Endothelial cell (in vitro differentiated cells): ENCODE data around the gene MYMK. TPM values are rescaled to one million over a fixed set of nuclear protein-coding genes. Genes with fewer than 3 reads are reported as not detected.

Experiments
- DNase-seq: peaks from one replicate; pipeline ENCODE4 v3.0.0; 2021; ENCODE audit warnings: low spot score
- H3K27ac Mint-ChIP-seq: one replicate; pipeline ENCODE4 v1.8.0; 2021; ENCODE audit warnings: mixed read lengths, inconsistent platforms; ENCODE audit not compliant: unreplicated experiment
- H3K27me3 Mint-ChIP-seq: one replicate; pipeline ENCODE4 v1.8.0; 2021; ENCODE audit warnings: mild to moderate bottlenecking, moderate library complexity, mixed read lengths, inconsistent platforms; ENCODE audit not compliant: unreplicated experiment
- H3K36me3 Mint-ChIP-seq: one replicate; pipeline ENCODE4 v1.8.0; 2021; ENCODE audit warnings: mild to moderate bottlenecking, low read depth, mixed read lengths, inconsistent platforms; ENCODE audit not compliant: unreplicated experiment
- H3K4me1 Mint-ChIP-seq: one replicate; pipeline ENCODE4 v1.8.0; 2021; ENCODE audit warnings: mild to moderate bottlenecking, mixed read lengths, inconsistent platforms; ENCODE audit not compliant: unreplicated experiment
- H3K4me3 Mint-ChIP-seq: one replicate; pipeline ENCODE4 v1.8.0; 2021; ENCODE audit warnings: mild to moderate bottlenecking, mixed read lengths, inconsistent platforms; ENCODE audit not compliant: unreplicated experiment
- H3K9me3 Mint-ChIP-seq: one replicate; pipeline ENCODE4 v1.8.0; 2021; ENCODE audit warnings: mixed read lengths, inconsistent platforms; ENCODE audit not compliant: unreplicated experiment
- CTCF ChIP-seq: fragments of 200-600 bp; sonication (generic); IDR thresholded peaks from one replicate; pipeline ENCODE4 v1.5.0; 2021; ENCODE audit warnings: antibody characterized with exemption; ENCODE audit not compliant: unreplicated experiment
- total RNA-seq: library from RNA; stranded (reverse); fragmentation: NEBNext Ultra II Directional; extraction: Animal tissue kit (Norgen Biotek cat#: 25700); gene quantifications from one replicate; pipeline ENCODE4 v1.2.1, GENCODE V29; 2021; ENCODE audit not compliant: unreplicated experiment

The MYMK gene
- total RNA-seq, 1 donor from 2014 or later: not detected

GRCh38 chr9:133513214-133514100 lies 11.3 kb downstream of the MYMK start:
- Mint-ChIP-seq H3K9me3 (no peaks in the 10 kb centered on the region), H3K4me3 (no peak overlapping the region), H3K4me1 (peaks cover 8% of the 10 kb centered on the region), H3K27me3 (peaks cover 4% of the 10 kb centered on the region), H3K36me3 (no peaks in the 10 kb centered on the region), H3K27ac (no peak overlapping the region)
- DNase-seq: no peak
- no peak for TF ChIP-seq CTCF

- no peaks in the 10 kb centered on the region for H3K36me3 Mint-ChIP-seq
- no peak for TF ChIP-seq CTCF
- H3K4me1 Mint-ChIP-seq: peaks cover 8% of the 10 kb centered on the region
- no peak for DNase-seq
- no peaks in the 10 kb centered on the region for H3K9me3 Mint-ChIP-seq
- H3K4me3 Mint-ChIP-seq: no peak overlapping the region
- peaks cover 4% of the 10 kb centered on the region for H3K27me3 Mint-ChIP-seq
- no peak overlapping the region for H3K27ac Mint-ChIP-seq
Measured at GRCh38 chr9:133512253-133513213, 12.2 kb downstream of the MYMK start.

GRCh38 chr9:133511607-133512006 lies 13.2 kb downstream of the MYMK start:
- Mint-ChIP-seq H3K4me3 (no peak overlapping the region), H3K27ac (no peak overlapping the region), H3K4me1 (peaks cover 8% of the 10 kb centered on the region), H3K36me3 (no peaks in the 10 kb centered on the region), H3K27me3 (peaks cover 4% of the 10 kb centered on the region), H3K9me3 (no peaks in the 10 kb centered on the region)
- TF ChIP-seq CTCF: no peak
- no peak for DNase-seq

- no peak for DNase-seq
- Mint-ChIP-seq H3K27me3 (peaks cover 4% of the 10 kb centered on the region), H3K4me1 (peaks cover 8% of the 10 kb centered on the region), H3K4me3 (no peak overlapping the region), H3K36me3 (no peaks in the 10 kb centered on the region), H3K27ac (no peak overlapping the region), H3K9me3 (no peaks in the 10 kb centered on the region)
- TF ChIP-seq CTCF: no peak
Measured at GRCh38 chr9:133510926-133511505, 13.7 kb downstream of the MYMK start.
